Hematopoietic multipotent progenitor cell treated with erythropoietin and hydrocortisone succinate and interleukin-3 and kit ligand, for 6 days (in vitro differentiated cells): Measurements from ENCODE around the gene SLC25A38.

Experiments used
- DNase-seq: peaks from one replicate; pipeline ENCODE4 v3.0.0-alpha.2; 2015

Gene SLC25A38

GRCh38 chr3:39438880-39439279 lies 55.7 kb downstream of the SLC25A38 start:
- DNase-seq = no peak

GRCh38 chr3:39440316-39440715 lies 57.1 kb downstream of the SLC25A38 start:
- no peak for DNase-seq

- no peak for DNase-seq
These were observed 60.4 kb downstream of the SLC25A38 start for GRCh38 chr3:39443530-39443929.

- DNase-seq = no peak
These were observed 62.8 kb downstream of the SLC25A38 start for GRCh38 chr3:39445927-39446326.

- DNase-seq = no peak
These were observed 63.3 kb downstream of the SLC25A38 start for GRCh38 chr3:39446444-39446843.
